GM19238 (cell line): ENCODE results near the gene TPD52L2.
"Not testable (repeated sequence)": the region's sequence is repeated elsewhere in the genome, so short reads cannot be mapped to it uniquely, and the experiment has no call there.

Experiments
- DNase-seq: peaks from one replicate; pipeline ENCODE4 v3.0.0; 2011; ENCODE audit warnings: low spot score; ENCODE audit not compliant: insufficient read length

TPD52L2 gene

DNA sequence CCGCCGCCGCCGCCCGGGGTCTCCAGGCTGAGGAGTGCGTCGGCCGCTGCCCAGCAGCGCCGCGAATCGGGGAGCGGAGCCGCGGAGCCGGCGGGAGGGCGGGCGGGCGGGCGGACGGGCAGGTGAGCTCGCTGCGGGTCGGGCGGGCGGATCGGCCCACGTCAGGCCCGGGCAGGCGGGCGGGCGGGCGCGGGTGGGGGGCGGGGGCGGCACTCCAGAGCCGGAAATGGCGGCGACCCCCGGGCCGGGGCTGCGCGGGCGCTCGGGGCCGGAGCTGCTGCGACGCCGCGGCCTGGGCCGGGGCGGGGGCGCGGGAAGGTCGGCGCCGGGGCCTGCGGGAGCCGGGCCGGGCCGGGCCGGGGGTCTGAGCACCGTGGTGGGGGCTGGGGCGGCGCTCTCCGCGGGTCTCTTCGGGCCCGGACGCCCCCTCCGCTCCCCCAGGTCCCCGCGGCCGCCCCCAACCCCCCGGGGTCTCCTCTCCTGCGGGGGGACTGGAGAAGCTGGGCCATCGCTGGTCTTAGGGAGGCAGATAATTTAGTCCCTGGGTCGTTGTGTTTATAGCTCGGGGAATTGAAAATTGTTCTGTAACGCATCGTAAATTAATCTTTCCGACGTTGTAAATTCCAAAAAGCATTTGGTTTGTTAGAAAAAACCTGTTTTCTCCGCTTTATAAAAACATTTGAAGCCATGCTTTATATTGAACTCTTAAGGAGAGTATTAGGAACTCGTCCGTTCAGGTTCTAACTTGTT lies 30.3 kb downstream of the TPD52L2 start:
- DNase-seq = no peak

DNA sequence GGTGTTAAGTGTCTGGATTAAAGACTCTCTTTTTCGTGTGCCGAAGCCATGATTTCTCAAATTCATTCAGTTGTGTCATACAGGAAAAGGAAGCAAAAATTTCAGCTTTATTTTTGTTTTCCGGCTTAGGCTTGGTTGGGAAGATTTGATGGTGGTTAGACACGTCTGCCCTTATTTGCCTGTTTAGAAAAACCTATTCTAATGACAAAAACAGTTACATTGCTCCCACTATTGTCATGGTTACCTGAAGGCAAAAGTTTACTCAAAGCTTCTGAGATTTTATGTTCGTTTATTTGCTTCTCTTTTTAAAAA lies 30.8 kb downstream of the TPD52L2 start:
- no peak for DNase-seq

- DNase-seq = peak; percentile 77
These were observed 31.4 kb downstream of the TPD52L2 start for GRCh38 chr20:63896264-63897105.

DNA sequence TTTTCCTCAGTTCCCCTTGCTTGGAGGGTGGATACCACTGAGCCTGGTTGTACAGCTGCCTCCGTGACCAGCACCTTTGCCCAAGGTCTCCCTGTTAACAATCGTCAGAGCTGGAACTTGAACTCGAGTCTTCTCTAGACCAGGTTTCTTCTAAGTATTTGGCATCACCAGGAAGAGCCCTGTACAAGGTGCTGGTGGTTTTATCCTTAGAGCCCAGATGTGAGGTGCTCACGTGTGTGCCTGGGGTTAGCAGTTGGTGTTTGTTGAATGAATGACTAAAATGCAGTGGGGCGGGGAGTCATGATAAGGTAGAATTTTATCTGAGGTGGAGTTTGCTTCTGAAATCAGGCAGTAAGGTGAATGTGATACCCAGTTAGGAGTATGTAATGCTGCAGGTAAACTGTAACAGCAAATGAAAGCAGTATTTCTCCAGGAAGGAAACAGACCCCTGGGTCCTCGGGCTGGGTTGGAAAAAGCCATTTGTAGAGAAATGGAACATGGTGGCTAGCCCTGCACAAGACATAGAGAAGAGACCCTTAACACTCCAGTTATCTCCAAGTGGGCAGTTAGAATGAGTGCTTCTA lies 33.0 kb downstream of the TPD52L2 start:
- no peak for DNase-seq

DNA sequence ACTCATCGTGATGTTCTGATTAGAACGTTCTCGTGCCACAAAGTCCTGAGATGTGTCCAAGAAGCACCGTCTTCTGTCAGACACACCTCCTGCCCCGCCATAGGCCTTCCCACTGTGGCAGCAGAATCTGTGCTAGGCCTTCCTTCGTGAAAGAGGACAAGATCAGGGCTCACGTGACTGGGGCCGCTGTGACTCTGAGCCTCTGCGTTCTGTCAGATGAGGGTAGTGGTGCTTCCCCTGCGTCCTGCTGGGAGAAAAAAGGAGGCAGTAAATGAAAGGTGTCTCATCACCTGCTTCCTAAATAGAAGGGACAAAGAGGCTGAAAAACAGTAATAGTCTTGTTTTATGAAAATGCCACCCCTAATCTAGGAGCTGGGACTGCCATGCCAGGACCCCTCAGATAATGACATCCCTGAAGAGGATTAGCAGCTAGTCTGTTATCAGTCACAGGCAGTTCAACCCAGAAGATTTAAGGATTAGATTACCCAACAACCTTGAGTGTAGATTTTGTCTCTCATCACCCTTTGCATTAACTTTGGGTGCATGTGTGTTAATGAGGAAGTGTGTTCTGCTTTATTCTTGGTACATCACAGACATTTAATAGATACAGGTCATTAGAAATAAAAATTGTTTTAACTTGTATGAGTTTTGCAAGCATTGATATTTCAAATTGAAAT lies 34.0 kb downstream of the TPD52L2 start:
- DNase-seq = no peak

DNA sequence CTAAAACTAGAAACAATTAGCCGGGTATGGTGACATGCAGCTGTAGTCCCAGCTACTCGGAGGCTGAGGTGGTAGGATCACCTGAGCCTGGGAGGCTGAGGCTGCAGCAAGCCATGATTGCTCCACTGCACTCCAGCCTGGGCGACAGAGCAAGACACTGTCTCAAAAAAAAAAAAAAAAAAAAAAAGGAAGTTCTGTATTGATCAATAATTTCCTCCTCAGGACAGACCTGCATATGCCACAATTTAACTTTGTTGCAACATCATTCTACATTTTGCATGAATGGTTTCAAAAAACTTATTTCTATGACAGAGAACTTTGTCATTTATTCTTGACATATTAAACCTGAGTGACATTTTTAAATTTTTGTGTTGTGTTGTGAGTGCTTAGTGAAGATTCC lies 35.3 kb downstream of the TPD52L2 start:
- DNase-seq = no peak

DNA sequence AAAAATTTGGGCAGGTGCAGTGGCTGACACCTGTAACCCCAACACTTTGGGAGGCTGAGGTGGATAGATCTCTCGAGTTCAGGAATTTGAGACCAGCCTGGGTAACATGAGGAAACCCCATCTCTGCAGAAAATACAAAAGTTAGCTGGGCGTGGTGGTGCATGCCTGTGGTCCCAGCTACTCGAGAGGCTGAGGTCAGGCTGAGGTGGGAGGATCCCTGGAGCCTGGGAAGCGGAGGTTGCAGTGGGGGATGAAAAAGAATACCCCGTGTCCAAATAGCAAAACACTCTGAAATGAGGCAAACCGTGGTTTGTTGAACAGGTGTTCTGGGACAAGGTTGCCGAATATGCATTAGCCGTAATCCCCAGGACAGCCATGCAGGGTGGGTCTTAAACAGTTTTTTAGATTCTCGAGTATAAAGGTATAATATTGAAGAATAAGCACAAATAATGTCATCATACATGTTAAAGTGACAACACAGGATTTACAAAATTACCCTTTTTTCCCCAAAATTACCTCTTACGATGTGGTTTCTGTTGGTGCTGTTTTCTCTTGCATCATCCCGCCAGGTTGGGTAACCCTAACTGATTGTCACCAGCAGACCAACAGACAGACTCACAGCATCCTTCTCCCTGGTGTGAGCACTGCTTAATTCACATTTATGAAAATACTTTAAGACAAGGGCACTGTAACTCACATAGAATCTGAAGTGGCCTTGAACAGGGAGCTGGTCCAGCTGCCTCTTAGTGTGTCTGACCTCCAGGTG lies 38.9 kb downstream of the TPD52L2 start:
- DNase-seq = no peak

- no peak for DNase-seq
These were observed 43.1 kb downstream of the TPD52L2 start for GRCh38 chr20:63908008-63908682.

- no peak for DNase-seq
These were observed 46.1 kb downstream of the TPD52L2 start for GRCh38 chr20:63911176-63911575.

DNA sequence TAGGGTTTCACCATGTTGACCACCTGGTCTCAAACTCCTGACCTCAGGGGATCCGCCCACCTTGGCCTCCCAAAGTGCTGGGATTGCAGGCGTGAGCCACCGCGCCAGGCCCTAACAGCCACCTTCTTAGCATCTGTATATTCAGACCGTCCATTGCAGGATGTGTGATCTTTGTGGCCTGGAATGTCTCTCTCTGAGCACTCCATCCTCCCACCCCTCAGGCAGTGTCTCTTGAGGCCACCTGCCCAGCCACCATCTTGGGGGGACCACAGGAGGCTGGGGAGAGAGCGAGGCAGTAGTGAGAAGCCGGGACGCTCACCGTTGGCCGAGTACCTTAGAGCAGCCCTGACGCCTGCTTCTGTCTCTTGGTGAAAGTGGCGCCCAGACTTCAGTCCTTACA lies 48.7 kb downstream of the TPD52L2 start:
- no peak for DNase-seq

DNA sequence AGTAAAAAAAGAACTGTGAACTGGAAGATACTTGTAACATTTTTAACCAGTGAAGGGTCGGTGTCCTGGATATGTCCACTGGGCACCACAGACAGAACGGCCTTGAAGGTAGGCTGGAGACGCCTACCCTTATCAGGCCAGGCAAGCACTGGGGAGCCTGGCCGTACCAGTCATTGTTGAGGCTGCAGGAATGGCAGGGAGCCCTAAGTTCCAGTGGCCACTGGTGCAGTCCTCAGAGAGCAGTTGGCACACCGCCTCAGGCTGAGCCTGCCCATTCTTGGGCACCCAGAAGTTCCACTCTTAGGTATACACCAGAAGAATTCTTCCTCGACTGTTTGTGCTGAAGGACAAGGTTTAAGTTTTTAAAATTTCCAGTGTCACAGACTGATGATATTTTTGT lies 50.4 kb downstream of the TPD52L2 start:
- no peak for DNase-seq

DNA sequence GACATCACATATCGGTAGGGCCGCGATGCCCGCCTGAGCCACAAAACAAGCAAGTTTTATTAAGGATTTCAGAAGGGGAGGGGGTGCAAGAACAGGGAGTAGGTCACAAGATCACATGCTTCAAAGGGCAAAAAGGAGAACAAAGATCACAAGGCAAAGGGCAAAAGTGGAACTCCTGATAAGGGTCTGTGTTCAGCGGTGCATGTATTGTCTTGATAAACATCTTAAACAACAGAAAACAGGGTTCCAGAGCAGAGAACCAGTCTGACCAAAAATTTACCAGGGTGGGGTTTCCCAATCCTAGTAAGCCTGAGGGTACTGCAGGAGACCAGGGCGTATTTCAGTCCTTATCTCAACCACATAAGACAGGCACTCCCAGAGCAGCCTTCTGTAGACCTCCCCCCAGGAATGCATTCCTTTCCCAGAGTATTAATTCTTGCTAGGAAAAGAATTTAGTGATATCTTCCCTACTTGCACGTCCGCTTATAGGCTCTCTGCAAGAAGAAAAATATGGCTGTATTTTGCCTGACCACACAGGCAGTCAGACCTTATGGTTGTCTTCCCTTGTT lies 51.4 kb downstream of the TPD52L2 start:
- DNase-seq = not testable (repeated sequence)

GRCh38 chr20:63917811-63918210 lies 52.7 kb downstream of the TPD52L2 start:
- DNase-seq = no peak

- DNase-seq = no peak
These were observed 54.1 kb downstream of the TPD52L2 start for GRCh38 chr20:63919130-63919529.

GRCh38 chr20:63920226-63920625 lies 55.2 kb downstream of the TPD52L2 start:
- no peak for DNase-seq

DNA sequence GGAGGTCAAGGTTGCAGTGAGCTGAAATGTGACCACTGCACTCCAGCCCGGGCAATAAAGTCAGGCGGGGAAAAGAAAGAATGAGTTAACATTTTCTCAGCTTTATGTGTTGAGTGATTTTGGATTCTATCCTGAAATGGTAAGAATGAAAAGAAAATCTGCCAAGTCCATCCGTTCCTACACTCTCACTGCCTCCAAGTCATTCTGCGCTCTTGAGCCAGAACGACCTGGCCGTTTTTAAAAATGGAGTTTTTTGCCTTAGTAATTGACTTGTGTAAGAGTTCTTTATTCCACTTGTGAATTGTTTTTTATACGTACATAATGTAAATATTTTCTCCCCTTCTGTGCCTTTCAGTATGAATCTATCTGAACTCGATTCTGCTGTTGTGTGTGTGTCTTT lies 58.6 kb downstream of the TPD52L2 start:
- DNase-seq = no peak

DNA sequence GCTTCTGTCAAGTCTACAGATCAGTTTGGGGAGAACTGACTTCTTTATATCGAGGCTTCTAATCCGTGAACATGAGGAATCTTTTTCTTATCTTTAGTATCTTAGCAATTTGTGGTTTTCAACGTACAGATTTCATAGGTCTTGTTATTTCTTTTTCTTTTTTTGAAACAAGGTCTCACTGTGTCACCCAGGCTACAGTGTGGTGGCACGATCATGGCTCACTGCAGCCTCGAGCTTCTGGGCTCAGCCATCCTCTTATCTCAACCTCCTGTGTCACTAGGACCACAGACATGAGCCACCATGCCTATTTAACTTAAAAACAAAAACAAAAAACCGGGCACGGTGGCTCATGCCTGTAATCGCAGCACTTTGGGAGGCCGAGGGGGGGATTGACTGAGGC lies 59.2 kb downstream of the TPD52L2 start:
- DNase-seq = no peak

GRCh38 chr20:63926298-63926697 lies 61.2 kb downstream of the TPD52L2 start:
- DNase-seq = no peak

- DNase-seq = no peak
These were observed 64.0 kb downstream of the TPD52L2 start for GRCh38 chr20:63929071-63929470.

DNA sequence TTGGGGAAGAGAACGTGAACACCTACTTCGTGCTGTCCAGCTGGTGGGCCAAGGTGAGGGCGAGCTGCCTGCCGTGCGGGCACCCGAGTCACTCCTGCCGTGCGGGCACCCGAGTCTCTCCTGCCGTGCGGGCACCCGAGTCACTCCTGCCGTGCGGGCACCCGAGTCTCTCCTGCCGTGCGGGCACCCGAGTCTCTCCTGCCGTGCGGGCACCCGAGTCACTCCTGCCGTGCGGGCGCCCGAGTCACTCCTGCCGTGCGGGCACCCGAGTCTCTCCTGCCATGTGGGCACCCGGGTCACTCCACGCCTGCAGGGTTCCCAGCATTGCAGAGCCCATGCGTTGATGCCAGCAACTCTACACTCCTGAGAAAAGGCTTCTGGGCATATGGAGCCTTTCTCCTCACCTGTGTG lies 64.4 kb downstream of the TPD52L2 start:
- DNase-seq = not testable (repeated sequence)
